CD4-positive, alpha-beta T cell (primary cell): ENCODE measurements around the gene STARD5. TPM values are rescaled to one million over a fixed set of nuclear protein-coding genes. Genes with fewer than 3 reads are reported as not detected.

ENCODE experiments used
- ATAC-seq: fragments of 200-7000 bp; cut with Tn5 transposase; one replicate; pipeline ENCODE4 v1.10.0; 2022; ENCODE audit warnings: mild to moderate bottlenecking; ENCODE audit not compliant: poor library complexity
- CTCF ChIA-PET: fragments of 350-600 bp; sonication (Branson Sonifier 250); formaldehyde crosslinking; loops from one replicate; lab custom pipeline; 2021; ENCODE audit warnings: antibody characterized with exemption, inconsistent platforms; lab: Charles Lee
- POLR2A ChIA-PET: fragments of 350-600 bp; sonication (Branson Sonifier 250); formaldehyde crosslinking; loops from one replicate; lab custom pipeline; 2021; ENCODE audit warnings: antibody characterized with exemption, inconsistent platforms; lab: Charles Lee
- DNase-seq, 14 experiments: peaks; one replicate each; pipeline ENCODE4 v3.0.0-alpha.2; 2013 to 2020; ENCODE audit warnings: mixed read lengths in 2 of 14
- H3K27ac ChIP-seq, 2 donors: one replicate each; pipeline versions ENCODE4 v1.5.1 to v1.7.0; 2013; ENCODE audit warnings: low read length in 2 of 2, low read depth in 1 of 2, mild to moderate bottlenecking in 1 of 2
- H3K27me3 ChIP-seq, 2 experiments: 1 replicate in 1 of 2; 2 replicates in 1 of 2; pipeline versions ENCODE4 v1.6.1 to v1.7.0; 2013; ENCODE audit warnings: low read length in 2 of 2, control low read depth in 1 of 2, mild to moderate bottlenecking in 1 of 2, moderate library complexity in 1 of 2; ENCODE audit not compliant: insufficient read depth in 2 of 2, control insufficient read depth in 1 of 2
- H3K36me3 ChIP-seq: one replicate; pipeline ENCODE4 v1.6.1; 2013; ENCODE audit warnings: low read length, control low read depth; ENCODE audit not compliant: insufficient read depth
- H3K4me1 ChIP-seq: one replicate; pipeline ENCODE4 v1.6.1; 2013; ENCODE audit warnings: low read length, control low read depth; ENCODE audit not compliant: insufficient read depth
- H3K4me3 ChIP-seq: one replicate; pipeline ENCODE4 v1.5.1; 2013; ENCODE audit warnings: mild to moderate bottlenecking, low read length, moderate library complexity
- H3K9me3 ChIP-seq, 2 experiments: 1 replicate in 1 of 2; 2 replicates in 1 of 2; pipeline versions ENCODE4 v1.6.1 to v1.7.0; 2013; ENCODE audit warnings: low read length in 2 of 2, mild to moderate bottlenecking in 2 of 2, control low read depth in 1 of 2, moderate library complexity in 1 of 2; ENCODE audit not compliant: control insufficient read depth in 1 of 2, insufficient read depth in 1 of 2
- H3K27ac Mint-ChIP-seq: one replicate; pipeline ENCODE4 v1.8.0; 2020; ENCODE audit warnings: mixed read lengths
- H3K27me3 Mint-ChIP-seq: one replicate; pipeline ENCODE4 v1.8.0; 2021; ENCODE audit warnings: mixed read lengths
- H3K36me3 Mint-ChIP-seq: one replicate; pipeline ENCODE4 v1.8.0; 2021; ENCODE audit warnings: low read depth, mixed read lengths
- H3K4me1 Mint-ChIP-seq: one replicate; pipeline ENCODE4 v1.8.0; 2021; ENCODE audit warnings: low read depth, mixed read lengths
- H3K4me3 Mint-ChIP-seq: one replicate; pipeline ENCODE4 v1.8.0; 2020; ENCODE audit warnings: mild to moderate bottlenecking, mixed read lengths
- H3K9me3 Mint-ChIP-seq: one replicate; pipeline ENCODE4 v1.8.0; 2020; ENCODE audit warnings: mixed read lengths
- intact Hi-C, 2 experiments: fragments of 100-400 bp; cut with DNase I in 1 of 2; cut with micrococcal nuclease in 1 of 2; formaldehyde crosslinking; loops; one replicate each; pipeline versions ENCODE4 v1.15.1 to v1.9.0; 2023 to 2025; cut with DNase I, micrococcal nuclease
- total RNA-seq, 174 experiments: library from RNA in 2 of 174; stranded (reverse) in 2 of 174; gene quantifications; one replicate each; pipeline ENCODE4 v1.2.3 and lab custom pipeline; 2021 to 2026
- TF ChIP-seq, protein P1 (sequence below): fragments of 200-600 bp; IDR thresholded peaks from one replicate; pipeline ENCODE4 v1.8.0; 2022; ENCODE audit warnings: antibody characterized with exemption, mild to moderate bottlenecking

Gene STARD5
- total RNA-seq, 2 experiments from 2014 or later: 9.7 to 9.8 TPM

DNA sequence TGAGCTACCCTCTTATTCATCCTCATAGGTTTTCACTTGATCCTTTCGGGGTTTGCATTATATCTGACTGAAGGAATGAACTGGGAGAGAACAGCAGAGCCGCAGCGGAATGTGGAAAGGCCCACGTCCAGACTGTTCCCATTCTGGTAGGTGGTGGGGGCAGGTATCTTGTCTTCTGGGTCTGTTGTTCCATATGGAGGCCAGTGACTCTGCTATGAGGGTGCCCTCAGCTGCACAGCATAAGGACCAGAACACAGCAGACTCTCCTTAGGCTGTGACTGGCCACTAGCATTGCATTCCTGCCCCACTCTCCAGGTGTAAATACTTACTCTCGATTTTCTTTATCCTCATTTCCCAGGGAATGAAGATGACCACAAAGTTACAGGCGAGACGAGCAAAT lies 38.0 kb upstream of the STARD5 start:
- Histone ChIP-seq H3K36me3 (no peaks in the 10 kb centered on the region), H3K4me3 (no peak overlapping the region), H3K27me3 (no peaks in the 10 kb centered on the region), H3K27ac (no peak overlapping the region), H3K9me3 (no peaks in the 10 kb centered on the region), H3K4me1 (no peaks in the 10 kb centered on the region)
- Mint-ChIP-seq H3K4me3 (no peak overlapping the region), H3K27ac (no peak overlapping the region), H3K9me3 (no peaks in the 10 kb centered on the region), H3K36me3 (no peaks in the 10 kb centered on the region), H3K4me1 (no peaks in the 10 kb centered on the region), H3K27me3 (no peaks in the 10 kb centered on the region)
- TF ChIP-seq, protein P1, sequence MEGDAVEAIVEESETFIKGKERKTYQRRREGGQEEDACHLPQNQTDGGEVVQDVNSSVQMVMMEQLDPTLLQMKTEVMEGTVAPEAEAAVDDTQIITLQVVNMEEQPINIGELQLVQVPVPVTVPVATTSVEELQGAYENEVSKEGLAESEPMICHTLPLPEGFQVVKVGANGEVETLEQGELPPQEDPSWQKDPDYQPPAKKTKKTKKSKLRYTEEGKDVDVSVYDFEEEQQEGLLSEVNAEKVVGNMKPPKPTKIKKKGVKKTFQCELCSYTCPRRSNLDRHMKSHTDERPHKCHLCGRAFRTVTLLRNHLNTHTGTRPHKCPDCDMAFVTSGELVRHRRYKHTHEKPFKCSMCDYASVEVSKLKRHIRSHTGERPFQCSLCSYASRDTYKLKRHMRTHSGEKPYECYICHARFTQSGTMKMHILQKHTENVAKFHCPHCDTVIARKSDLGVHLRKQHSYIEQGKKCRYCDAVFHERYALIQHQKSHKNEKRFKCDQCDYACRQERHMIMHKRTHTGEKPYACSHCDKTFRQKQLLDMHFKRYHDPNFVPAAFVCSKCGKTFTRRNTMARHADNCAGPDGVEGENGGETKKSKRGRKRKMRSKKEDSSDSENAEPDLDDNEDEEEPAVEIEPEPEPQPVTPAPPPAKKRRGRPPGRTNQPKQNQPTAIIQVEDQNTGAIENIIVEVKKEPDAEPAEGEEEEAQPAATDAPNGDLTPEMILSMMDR: no peak
- DNase-seq (no peak), ATAC-seq (no peak)
- CTCF ChIA-PET: no interaction called here
- POLR2A ChIA-PET: no interaction called here
- intact Hi-C loops: no loop called here

DNA sequence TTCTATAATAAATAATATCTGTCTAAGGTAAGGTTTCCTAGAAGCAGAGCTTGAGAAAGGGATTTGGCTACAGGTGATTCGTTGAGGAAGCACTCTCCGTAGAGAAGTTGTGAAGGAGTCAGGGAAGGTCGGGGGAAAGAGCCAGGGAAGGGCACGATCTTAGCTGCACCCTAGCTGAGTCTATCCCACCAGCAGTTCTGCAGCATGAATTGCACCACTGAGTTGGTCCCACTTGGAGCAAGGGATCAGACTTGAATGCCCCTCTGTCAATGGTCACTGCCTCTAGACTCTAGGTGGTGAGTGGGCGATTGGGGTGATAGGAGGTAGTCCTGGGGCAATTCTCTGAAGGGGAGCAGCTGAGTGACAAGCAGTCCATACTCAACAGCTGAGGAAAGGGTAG lies 36.5 kb upstream of the STARD5 start:
- no peaks in the 10 kb centered on the region for H3K4me1 Mint-ChIP-seq
- intact Hi-C loops: no loop called here
- no peaks in the 10 kb centered on the region for H3K4me1 ChIP-seq
- H3K27ac ChIP-seq: no peak overlapping the region
- POLR2A ChIA-PET: no interaction called here
- no peaks in the 10 kb centered on the region for H3K9me3 Mint-ChIP-seq
- H3K4me3 Mint-ChIP-seq: no peak overlapping the region
- DNase-seq: no peak
- TF ChIP-seq, protein P1: no peak
- H3K27ac Mint-ChIP-seq: no peak overlapping the region
- no peaks in the 10 kb centered on the region for H3K36me3 ChIP-seq
- H3K9me3 ChIP-seq: no peaks in the 10 kb centered on the region
- no peak overlapping the region for H3K4me3 ChIP-seq
- CTCF ChIA-PET: interaction anchor here (0.5 kb wide), 1 partner anchor 222 kb away, joined by 3 read pairs; no protein-coding TSS in a partner anchor
- H3K27me3 ChIP-seq: peaks cover 0 to 2% of the 10 kb centered on the region in 2 experiments
- H3K36me3 Mint-ChIP-seq: no peaks in the 10 kb centered on the region
- H3K27me3 Mint-ChIP-seq: no peaks in the 10 kb centered on the region
- ATAC-seq: no peak

DNA sequence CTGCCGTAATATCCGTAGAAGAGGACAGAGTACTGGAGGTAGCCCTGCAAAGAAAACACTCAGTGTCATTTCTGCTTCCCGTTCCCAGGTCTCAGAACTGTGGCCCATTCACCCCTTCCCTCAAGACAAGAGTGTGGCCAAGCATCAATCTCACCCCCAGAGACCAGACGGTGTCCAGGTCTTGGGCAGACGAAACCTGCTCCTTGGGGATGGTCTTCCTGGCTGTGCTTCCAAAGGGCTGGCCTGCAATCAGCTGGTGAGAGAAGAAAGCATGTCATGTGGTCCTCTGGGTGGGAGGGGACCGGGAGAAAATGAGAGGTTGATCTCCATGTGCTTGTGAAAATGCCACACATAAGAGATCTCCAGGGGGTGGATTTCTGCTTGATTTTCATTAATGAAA lies 34.3 kb upstream of the STARD5 start:
- ATAC-seq (no peak), DNase-seq (no peak)
- Histone ChIP-seq H3K27me3 (peaks cover 0 to 2% of the 10 kb centered on the region in 2 experiments), H3K27ac (no peak overlapping the region), H3K9me3 (no peaks in the 10 kb centered on the region), H3K4me1 (no peaks in the 10 kb centered on the region), H3K4me3 (no peak overlapping the region), H3K36me3 (no peaks in the 10 kb centered on the region)
- Mint-ChIP-seq H3K4me1 (no peaks in the 10 kb centered on the region), H3K27ac (no peak overlapping the region), H3K36me3 (no peaks in the 10 kb centered on the region), H3K4me3 (no peak overlapping the region), H3K9me3 (no peaks in the 10 kb centered on the region), H3K27me3 (no peaks in the 10 kb centered on the region)
- POLR2A ChIA-PET: no interaction called here
- TF ChIP-seq, protein P1: no peak
- CTCF ChIA-PET: interaction anchor here (1.4 kb wide), 1 partner anchor 92 kb away, joined by 3 read pairs; no protein-coding TSS in a partner anchor
- intact Hi-C loops: no loop called here
